Head of caudate nucleus (tissue), 42 donors: Measurements from ENCODE around the gene C2CD4C.

Experiments
- DNase-seq, 42 donors: peaks; one replicate each; pipeline versions ENCODE4 v3.0.0 to v3.0.0-alpha.2; 2020 to 2021; ENCODE audit warnings: mixed read lengths in 7 of 42
- intact Hi-C: fragments of 100-400 bp; cut with DNase I; formaldehyde crosslinking; loops from one replicate; pipeline ENCODE4 v1.15.0; 2022

C2CD4C gene

GRCh38 chr19:390386-391206 is 18.4 kb downstream of the C2CD4C start:
- intact Hi-C loops: no loop called here
- peak in 8 of 42 donors; percentile 2 to 18 (median 10) for DNase-seq

GRCh38 chr19:389935-390289 is 19.0 kb downstream of the C2CD4C start:
- intact Hi-C loops: loop anchor here (10.0 kb wide), 1 partner anchor 95 kb away; no protein-coding TSS in a partner anchor
- peak in 2 of 42 donors; percentile 15 to 19 for DNase-seq

GRCh38 chr19:389255-389934 is 19.6 kb downstream of the C2CD4C start:
- intact Hi-C loops: loop anchor here (10.0 kb wide), 1 partner anchor 95 kb away; no protein-coding TSS in a partner anchor
- DNase-seq: peak in 5 of 42 donors; percentile 6 to 38 (median 11)

GRCh38 chr19:388691-389090 is 20.3 kb downstream of the C2CD4C start:
- intact Hi-C loops: loop anchor here (10.0 kb wide), 1 partner anchor 96 kb away; no protein-coding TSS in a partner anchor
- DNase-seq: peak in 6 of 42 donors; percentile 0 to 12 (median 2)

GRCh38 chr19:387777-388176 is 21.2 kb downstream of the C2CD4C start:
- peak in 5 of 42 donors; percentile 4 to 22 (median 5) for DNase-seq
- intact Hi-C loops: loop anchor here (10.0 kb wide), 1 partner anchor 97 kb away; no protein-coding TSS in a partner anchor

- peak in 7 of 42 donors; percentile 6 to 51 (median 25) for DNase-seq
- intact Hi-C loops: loop anchor here (10.0 kb wide), 1 partner anchor 98 kb away; no protein-coding TSS in a partner anchor
Observed at GRCh38 chr19:386632-387301, 22.2 kb downstream of the C2CD4C start.

GRCh38 chr19:386189-386588 is 22.8 kb downstream of the C2CD4C start:
- intact Hi-C loops: loop anchor here (10.0 kb wide), 1 partner anchor 99 kb away; no protein-coding TSS in a partner anchor
- peak in 6 of 42 donors; percentile 3 to 20 (median 10) for DNase-seq

- DNase-seq: peak in 8 of 42 donors; percentile 5 to 42 (median 14)
- intact Hi-C loops: loop anchor here (10.0 kb wide), 1 partner anchor 100 kb away; no protein-coding TSS in a partner anchor
Observed at GRCh38 chr19:384799-385169, 24.2 kb downstream of the C2CD4C start.

GRCh38 chr19:383922-384798 is 24.8 kb downstream of the C2CD4C start:
- intact Hi-C loops: loop anchor here (10.0 kb wide), 1 partner anchor 101 kb away; no protein-coding TSS in a partner anchor

GRCh38 chr19:383040-383439 is 25.9 kb downstream of the C2CD4C start:
- intact Hi-C loops: loop anchor here (10.0 kb wide), 1 partner anchor 102 kb away; no protein-coding TSS in a partner anchor

More at GRCh38 chr19:383922-384798, 24.8 kb downstream of the C2CD4C start:
- DNase-seq: peak in 37 of 42 donors; percentile 16 to 79 (median 46)

GRCh38 chr19:382578-382977 is 26.4 kb downstream of the C2CD4C start:
- DNase-seq: peak in 13 of 42 donors; percentile 12 to 59 (median 33)
- intact Hi-C loops: loop anchor here (10.0 kb wide), 1 partner anchor 102 kb away; no protein-coding TSS in a partner anchor

More at GRCh38 chr19:383040-383439, 25.9 kb downstream of the C2CD4C start:
- DNase-seq: peak in 6 of 42 donors; percentile 8 to 34 (median 22)

- intact Hi-C loops: loop anchor here (10.0 kb wide), 1 partner anchor 103 kb away; no protein-coding TSS in a partner anchor
- DNase-seq: peak in 5 of 42 donors; percentile 9 to 28 (median 23)
Observed at GRCh38 chr19:381901-382300, 27.0 kb downstream of the C2CD4C start.

- intact Hi-C loops: loop anchor here (10.0 kb wide), 1 partner anchor 104 kb away; no protein-coding TSS in a partner anchor
- DNase-seq: peak in 4 of 42 donors; percentile 9 to 33 (median 18)
Observed at GRCh38 chr19:380618-381219, 28.2 kb downstream of the C2CD4C start.

GRCh38 chr19:379796-380195 is 29.2 kb downstream of the C2CD4C start:
- intact Hi-C loops: loop anchor here (10.0 kb wide), 1 partner anchor 105 kb away; no protein-coding TSS in a partner anchor
- DNase-seq: peak in 7 of 42 donors; percentile 4 to 34 (median 21)

GRCh38 chr19:378706-379105 is 30.2 kb downstream of the C2CD4C start:
- DNase-seq: peak in 5 of 42 donors; percentile 4 to 27 (median 26)
- intact Hi-C loops: no loop called here

GRCh38 chr19:377801-378581 is 31.0 kb downstream of the C2CD4C start:
- DNase-seq: peak in 6 of 42 donors; percentile 5 to 37 (median 14)

More at GRCh38 chr19:377801-378581, 31.0 kb downstream of the C2CD4C start:
- intact Hi-C loops: no loop called here
